Transverse colon (tissue), 3 donors: Measurements from ENCODE around the gene POR.

Source experiments
- POLR2A ChIP-seq: fragments of 450-650 bp; IDR thresholded peaks from one replicate; pipeline ENCODE4 v1.6.1; 2016; ENCODE audit warnings: antibody characterized with exemption, mild to moderate bottlenecking, moderate library complexity
- TF ChIP-seq, protein P1 (sequence below), 5 experiments: fragments of 200-600 bp in 3 of 5; fragments of 450-650 bp in 2 of 5; sonication (generic) in 3 of 5; IDR thresholded peaks; 1 replicate in 2 of 5; 2 replicates in 3 of 5; pipeline ENCODE4 v1.5.1; 2016 to 2017; ENCODE audit warnings: antibody characterized with exemption in 5 of 5, inconsistent platforms in 3 of 5, mild to moderate bottlenecking in 2 of 5, moderate library complexity in 1 of 5

DNA sequence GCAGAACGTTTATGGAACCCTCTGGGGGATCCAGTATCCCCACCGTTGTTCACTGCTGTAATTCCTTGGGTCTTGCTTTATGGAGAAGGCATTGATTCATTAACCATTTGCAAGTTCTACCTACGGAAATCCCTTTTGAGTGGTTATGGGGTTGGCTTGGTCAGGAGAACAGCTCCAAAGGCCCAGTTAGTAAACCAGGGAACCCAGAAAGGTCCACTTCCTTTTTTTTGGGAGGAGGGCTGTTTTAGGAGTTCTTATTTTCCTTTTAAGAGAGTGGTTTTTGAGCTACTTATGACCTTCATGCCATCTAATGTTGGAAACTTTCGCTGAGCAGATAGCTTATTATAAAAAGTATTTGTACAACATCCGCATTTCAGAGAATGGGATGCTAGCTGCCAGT lies 1.3 kb downstream of the POR start:
- TF ChIP-seq, protein P1, sequence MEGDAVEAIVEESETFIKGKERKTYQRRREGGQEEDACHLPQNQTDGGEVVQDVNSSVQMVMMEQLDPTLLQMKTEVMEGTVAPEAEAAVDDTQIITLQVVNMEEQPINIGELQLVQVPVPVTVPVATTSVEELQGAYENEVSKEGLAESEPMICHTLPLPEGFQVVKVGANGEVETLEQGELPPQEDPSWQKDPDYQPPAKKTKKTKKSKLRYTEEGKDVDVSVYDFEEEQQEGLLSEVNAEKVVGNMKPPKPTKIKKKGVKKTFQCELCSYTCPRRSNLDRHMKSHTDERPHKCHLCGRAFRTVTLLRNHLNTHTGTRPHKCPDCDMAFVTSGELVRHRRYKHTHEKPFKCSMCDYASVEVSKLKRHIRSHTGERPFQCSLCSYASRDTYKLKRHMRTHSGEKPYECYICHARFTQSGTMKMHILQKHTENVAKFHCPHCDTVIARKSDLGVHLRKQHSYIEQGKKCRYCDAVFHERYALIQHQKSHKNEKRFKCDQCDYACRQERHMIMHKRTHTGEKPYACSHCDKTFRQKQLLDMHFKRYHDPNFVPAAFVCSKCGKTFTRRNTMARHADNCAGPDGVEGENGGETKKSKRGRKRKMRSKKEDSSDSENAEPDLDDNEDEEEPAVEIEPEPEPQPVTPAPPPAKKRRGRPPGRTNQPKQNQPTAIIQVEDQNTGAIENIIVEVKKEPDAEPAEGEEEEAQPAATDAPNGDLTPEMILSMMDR (IDR thresholded peaks at IDR 0.05), result no peak
- TF ChIP-seq POLR2A, result no peak
